DMS 273 treated with DMSO at 0.1 percent for 48 hours (cell line): ENCODE measurements around the gene PRSS37.

Source experiments
- DNase-seq: peaks from one replicate; lab custom pipeline; 2025; lab: John Stamatoyannopoulos, UW

Gene PRSS37

DNA sequence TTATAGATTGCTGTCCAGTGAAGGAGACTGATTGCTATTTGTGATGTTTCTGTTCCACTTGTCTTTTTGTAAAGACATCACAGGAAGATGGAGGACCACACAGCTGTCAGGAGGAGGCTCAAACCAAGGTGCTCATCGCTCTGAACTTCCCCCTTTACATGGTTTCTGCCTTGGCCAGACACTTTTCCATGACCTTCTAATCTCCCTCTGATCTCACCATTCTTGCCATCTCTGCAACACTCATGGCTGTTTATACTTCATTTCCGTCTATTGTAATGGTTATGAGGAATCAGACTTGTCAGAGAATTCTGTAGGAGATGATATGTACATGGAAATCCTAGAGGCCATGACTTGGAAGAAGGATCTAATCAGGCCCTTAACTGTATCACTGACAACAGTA is 53.0 kb downstream of the PRSS37 start:
- DNase-seq, result no peak
